H9 (cell line): ENCODE results near the gene UTP4. TPM values are rescaled to one million over a fixed set of nuclear protein-coding genes. Genes with fewer than 3 reads are reported as not detected.

ENCODE experiments used
- DNase-seq: peaks from one replicate; pipeline ENCODE4 v3.0.0-alpha.2; 2017
- H2AFZ ChIP-seq: one replicate; pipeline ENCODE4 v1.6.1; 2013; ENCODE audit warnings: mild to moderate bottlenecking, low read length, control low read depth, moderate library complexity
- H2AK5ac ChIP-seq: 2 replicates; pipeline ENCODE4 v1.6.1; 2013; ENCODE audit warnings: low read length, control low read depth, mixed read lengths; ENCODE audit not compliant: insufficient read length
- H2BK120ac ChIP-seq: one replicate; pipeline ENCODE4 v1.6.1; 2013; ENCODE audit warnings: low read depth, mild to moderate bottlenecking, low read length, control low read depth, inconsistent platforms; ENCODE audit not compliant: poor library complexity, severe bottlenecking
- H2BK12ac ChIP-seq: 2 replicates; pipeline ENCODE4 v1.6.1; 2013; ENCODE audit warnings: low read length, control low read depth, mixed read lengths, low read depth; ENCODE audit not compliant: insufficient read length
- H2BK15ac ChIP-seq: 2 replicates; pipeline ENCODE4 v1.6.1; 2013; ENCODE audit warnings: low read depth, low read length, control low read depth
- H2BK20ac ChIP-seq: one replicate; pipeline ENCODE4 v1.6.1; 2013; ENCODE audit warnings: low read depth, mild to moderate bottlenecking, low read length, control low read depth, inconsistent platforms; ENCODE audit not compliant: poor library complexity, severe bottlenecking
- H2BK5ac ChIP-seq: 2 replicates; pipeline ENCODE4 v1.6.1; 2013; ENCODE audit warnings: low read length, control low read depth, mixed read lengths; ENCODE audit not compliant: insufficient read length
- H3K14ac ChIP-seq: 2 replicates; pipeline ENCODE4 v1.6.1; 2013; ENCODE audit warnings: low read length, control low read depth; ENCODE audit not compliant: insufficient read depth
- H3K18ac ChIP-seq: 2 replicates; pipeline ENCODE4 v1.6.1; 2013; ENCODE audit warnings: low read depth, mild to moderate bottlenecking, mixed read lengths, low read length, control low read depth; ENCODE audit not compliant: insufficient read length
- H3K23ac ChIP-seq: 2 replicates; pipeline ENCODE4 v1.6.1; 2013; ENCODE audit warnings: low read length, control low read depth, mixed read lengths, low read depth; ENCODE audit not compliant: insufficient read length
- H3K23me2 ChIP-seq: 2 replicates; pipeline ENCODE4 v1.6.1; 2013; ENCODE audit warnings: low read depth, mild to moderate bottlenecking, mixed read lengths, low read length, control low read depth; ENCODE audit not compliant: insufficient read length, poor library complexity, severe bottlenecking
- H3K27ac ChIP-seq: 2 replicates; pipeline ENCODE4 v1.5.1; 2013; ENCODE audit warnings: low read length, control low read depth, mixed read lengths, low read depth; ENCODE audit not compliant: insufficient read length
- H3K27me3 ChIP-seq: 2 replicates; pipeline ENCODE4 v1.6.1; 2013; ENCODE audit warnings: low read length, control low read depth, inconsistent platforms; ENCODE audit not compliant: insufficient read depth
- H3K4ac ChIP-seq: 2 replicates; pipeline ENCODE4 v1.6.1; 2013; ENCODE audit warnings: low read depth, mild to moderate bottlenecking, control low read depth, inconsistent platforms, low read length, moderate library complexity
- H3K4me1 ChIP-seq: 2 replicates; pipeline ENCODE4 v1.6.1; 2013; ENCODE audit warnings: low read length, control low read depth, inconsistent platforms; ENCODE audit not compliant: insufficient read depth
- H3K4me2 ChIP-seq: 2 replicates; pipeline ENCODE4 v1.6.1; 2013; ENCODE audit warnings: low read length, control low read depth, mixed read lengths; ENCODE audit not compliant: insufficient read length, insufficient read depth
- H3K56ac ChIP-seq: 2 replicates; pipeline ENCODE4 v1.6.1; 2013; ENCODE audit warnings: low read depth, mild to moderate bottlenecking, mixed read lengths, low read length, control low read depth; ENCODE audit not compliant: insufficient read length
- H3K79me1 ChIP-seq: 2 replicates; pipeline ENCODE4 v1.6.1; 2013; ENCODE audit warnings: low read depth, mild to moderate bottlenecking, moderate library complexity, low read length, control low read depth, inconsistent platforms; ENCODE audit not compliant: insufficient read depth, poor library complexity, severe bottlenecking
- H3K79me2 ChIP-seq: 2 replicates; pipeline ENCODE4 v1.6.1; 2013; ENCODE audit warnings: low read length, control low read depth, inconsistent platforms; ENCODE audit not compliant: insufficient read depth
- H3K9ac ChIP-seq: 2 replicates; pipeline ENCODE4 v1.6.1; 2013; ENCODE audit warnings: low read length, control low read depth, mixed read lengths; ENCODE audit not compliant: insufficient read length; ENCODE audit errors: extremely low read depth
- H3K9me3 ChIP-seq: one replicate; pipeline ENCODE4 v1.6.1; 2013; ENCODE audit warnings: low read depth, low read length, inconsistent platforms; ENCODE audit not compliant: control insufficient read depth
- H3T11ph ChIP-seq: one replicate; pipeline ENCODE4 v1.6.1; 2013; ENCODE audit warnings: mild to moderate bottlenecking, low read length, control low read depth, inconsistent platforms
- H4K20me1 ChIP-seq: one replicate; pipeline ENCODE4 v1.6.1; 2013; ENCODE audit not compliant: control insufficient read depth, insufficient read length, insufficient read depth
- H4K5ac ChIP-seq: 2 replicates; pipeline ENCODE4 v1.6.1; 2013; ENCODE audit warnings: low read depth, mild to moderate bottlenecking, mixed read lengths, low read length, control low read depth; ENCODE audit not compliant: insufficient read length
- H4K8ac ChIP-seq: replicated peaks from 2 replicates; pipeline ENCODE4 v1.6.1; 2013; ENCODE audit warnings: low read length, control low read depth, mixed read lengths, low read depth; ENCODE audit not compliant: insufficient read length
- H4K91ac ChIP-seq: 2 replicates; pipeline ENCODE4 v1.6.1; 2013; ENCODE audit warnings: low read depth, mild to moderate bottlenecking, moderate library complexity, mixed read lengths, low read length, control low read depth; ENCODE audit not compliant: insufficient read length
- H3K27ac Mint-ChIP-seq, 3 experiments: 2 replicates in 2 of 3; 3 replicates in 1 of 3; pipeline ENCODE4 v1.8.0; 2020 to 2021; ENCODE audit warnings: mixed read lengths in 3 of 3, mild to moderate bottlenecking in 1 of 3, moderate library complexity in 1 of 3
- H3K27me3 Mint-ChIP-seq: 2 replicates; pipeline ENCODE4 v1.8.0; 2021; ENCODE audit warnings: low read depth, mild to moderate bottlenecking, moderate library complexity, mixed read lengths
- H3K36me3 Mint-ChIP-seq, 3 experiments: 2 replicates in 2 of 3; 3 replicates in 1 of 3; pipeline ENCODE4 v1.8.0; 2020 to 2021; ENCODE audit warnings: low read depth in 3 of 3, mixed read lengths in 3 of 3; ENCODE audit not compliant: insufficient read depth in 1 of 3
- H3K4me1 Mint-ChIP-seq, 2 experiments: 2 replicates each; pipeline ENCODE4 v1.8.0; 2020; ENCODE audit warnings: mixed read lengths in 2 of 2
- H3K4me3 Mint-ChIP-seq, 2 experiments: 2 replicates in 1 of 2; 3 replicates in 1 of 2; pipeline ENCODE4 v1.8.0; 2020 to 2021; ENCODE audit warnings: mild to moderate bottlenecking in 2 of 2, mixed read lengths in 2 of 2, moderate library complexity in 1 of 2
- H3K9me3 Mint-ChIP-seq, 2 experiments: 2 replicates in 1 of 2; 3 replicates in 1 of 2; pipeline ENCODE4 v1.8.0; 2020; ENCODE audit warnings: mild to moderate bottlenecking in 2 of 2, mixed read lengths in 2 of 2, moderate library complexity in 1 of 2
- CTCF ChIP-seq: fragments of 200-600 bp; sonication (generic); conservative IDR thresholded peaks from 3 replicates; pipeline ENCODE4 v1.8.0; 2021; ENCODE audit warnings: antibody characterized with exemption, mild to moderate bottlenecking
- WGBS: extraction: QIAGEN DNeasy Blood & Tissue Kit; methylation state at CpG from one replicate; pipeline ENCODE4 v1.1.7; 2013; ENCODE audit warnings: missing lambda C conversion rate, low lambda C conversion rate, mixed read lengths; ENCODE audit not compliant: insufficient read length; ENCODE audit errors: extremely low coverage; 5-methylcytosine and 5-hydroxymethylcytosine counted together
- total RNA-seq: library from RNA; stranded (reverse); gene quantifications from 2 replicates; pipeline ENCODE4 v1.2.1, GENCODE V29; 2021

The UTP4 gene
- total RNA-seq, 1 experiment from 2014 or later, result 94.0 TPM

GRCh38 chr16:69116906-69117305, 15.5 kb upstream of the UTP4 start:
- no peak overlapping the region for H3K27ac ChIP-seq
- H3K27me3 ChIP-seq, result no peaks in the 10 kb centered on the region
- peaks cover 0 to 7% of the 10 kb centered on the region in 2 experiments; a peak in 1 of 4 replicates for H3K4me1 Mint-ChIP-seq
- no peak for DNase-seq
- no peaks in the 10 kb centered on the region for H4K20me1 ChIP-seq
- H3K14ac ChIP-seq, result no peak overlapping the region
- no peak overlapping the region for H2BK5ac ChIP-seq
- no peak overlapping the region for H2BK120ac ChIP-seq
- H2AK5ac ChIP-seq, result no peak overlapping the region
- H3K9me3 Mint-ChIP-seq, result no peaks in the 10 kb centered on the region; a peak in 2 of 5 replicates
- no peak overlapping the region for H3K18ac ChIP-seq
- no peaks in the 10 kb centered on the region for H3K23me2 ChIP-seq
- no peak overlapping the region for H2BK12ac ChIP-seq
- H3K9me3 ChIP-seq, result no peaks in the 10 kb centered on the region
- no peaks in the 10 kb centered on the region for H3K79me1 ChIP-seq
- H3K36me3 Mint-ChIP-seq, result peaks cover 82 to 95% (median 84%) of the 10 kb centered on the region in 3 experiments
- H3K4me3 Mint-ChIP-seq, result no peak overlapping the region
- H3K9ac ChIP-seq, result no peak overlapping the region
- H3K4ac ChIP-seq, result no peak overlapping the region
- no peaks in the 10 kb centered on the region for H3K27me3 Mint-ChIP-seq
- H4K5ac ChIP-seq, result no peak overlapping the region
- no peak overlapping the region for H4K8ac ChIP-seq
- H2BK20ac ChIP-seq, result no peak overlapping the region
- H2AFZ ChIP-seq, result no peak overlapping the region
- peak overlapping the region in 1 of 3 experiments; percentile 51; a peak in 1 of 7 replicates for H3K27ac Mint-ChIP-seq
- H3K4me2 ChIP-seq, result no peak overlapping the region
- H4K91ac ChIP-seq, result no peak overlapping the region
- WGBS, result no CpG with 5 or more reads among the region's 6 CpGs
- no peak overlapping the region for H3T11ph ChIP-seq
- TF ChIP-seq CTCF, result no peak
- no peaks in the 10 kb centered on the region for H3K4me1 ChIP-seq
- no peak overlapping the region for H2BK15ac ChIP-seq
- H3K23ac ChIP-seq, result no peak overlapping the region
- H3K79me2 ChIP-seq, result no peaks in the 10 kb centered on the region; the same call in 1 of the 2 replicates
- H3K56ac ChIP-seq, result no peak overlapping the region
